ENCODE measurements around the gene FRG2.
"Not testable (repeated sequence)": the region's sequence is repeated elsewhere in the genome, so short reads cannot be mapped to it uniquely, and the experiment has no call there.

The FRG2 gene

GRCh38 chr4:190027156-190027555 lies at the start of gene FRG2:
FRG2 (minus strand) TSS chr4:190027256; CDS start chr4:190027204, 52 bp downstream.
- not testable (repeated sequence) for H3K9me3 Mint-ChIP-seq; H3K27ac Mint-ChIP-seq (ENCODE audit: low read depth); H3K4me3 Mint-ChIP-seq; H3K4me1 Mint-ChIP-seq; ATAC-seq (replicated peaks; ENCODE audit: extremely low read depth, poor library complexity, severe bottlenecking); DNase-seq (ENCODE audit: low spot score in 2 of 2); H3K27me3 Mint-ChIP-seq; H3K36me3 Mint-ChIP-seq (ENCODE audit: insufficient read depth)

GRCh38 chr4:190068351-190068750 lies 41.3 kb upstream of the FRG2 start:
- ATAC-seq (replicated peaks; ENCODE audit: extremely low read depth, poor library complexity, severe bottlenecking); H3K9me3 Mint-ChIP-seq; H3K36me3 Mint-ChIP-seq (ENCODE audit: insufficient read depth); DNase-seq (ENCODE audit: low spot score in 2 of 2); H3K27me3 Mint-ChIP-seq; H3K4me1 Mint-ChIP-seq; H3K4me3 Mint-ChIP-seq; H3K27ac Mint-ChIP-seq (ENCODE audit: low read depth): not testable (repeated sequence)

- H3K4me1 Mint-ChIP-seq; H3K36me3 Mint-ChIP-seq (ENCODE audit: insufficient read depth); ATAC-seq (replicated peaks; ENCODE audit: extremely low read depth, poor library complexity, severe bottlenecking); DNase-seq (ENCODE audit: low spot score in 2 of 2); H3K4me3 Mint-ChIP-seq; H3K27me3 Mint-ChIP-seq; H3K27ac Mint-ChIP-seq (ENCODE audit: low read depth); H3K9me3 Mint-ChIP-seq: not testable (repeated sequence)
These were observed 37.7 kb upstream of the FRG2 start for GRCh38 chr4:190064805-190065204.

- H3K4me3 Mint-ChIP-seq; DNase-seq (ENCODE audit: low spot score in 2 of 2); H3K4me1 Mint-ChIP-seq; ATAC-seq (replicated peaks; ENCODE audit: extremely low read depth, poor library complexity, severe bottlenecking); H3K9me3 Mint-ChIP-seq; H3K36me3 Mint-ChIP-seq (ENCODE audit: insufficient read depth); H3K27ac Mint-ChIP-seq (ENCODE audit: low read depth); H3K27me3 Mint-ChIP-seq: not testable (repeated sequence)
These were observed 37.3 kb upstream of the FRG2 start, which contains the start of gene DBET for GRCh38 chr4:190064342-190064741. DBET (plus strand) TSS chr4:190064502.

- DNase-seq (ENCODE audit: low spot score in 2 of 2); H3K4me1 Mint-ChIP-seq; H3K27ac Mint-ChIP-seq (ENCODE audit: low read depth); H3K4me3 Mint-ChIP-seq; H3K36me3 Mint-ChIP-seq (ENCODE audit: insufficient read depth); ATAC-seq (replicated peaks; ENCODE audit: extremely low read depth, poor library complexity, severe bottlenecking); H3K9me3 Mint-ChIP-seq; H3K27me3 Mint-ChIP-seq: not testable (repeated sequence)
These were observed 31.9 kb upstream of the FRG2 start for GRCh38 chr4:190058997-190059396.

- H3K9me3 Mint-ChIP-seq; H3K4me1 Mint-ChIP-seq; ATAC-seq (replicated peaks; ENCODE audit: extremely low read depth, poor library complexity, severe bottlenecking); H3K4me3 Mint-ChIP-seq; H3K27me3 Mint-ChIP-seq; H3K36me3 Mint-ChIP-seq (ENCODE audit: insufficient read depth); H3K27ac Mint-ChIP-seq (ENCODE audit: low read depth); DNase-seq (ENCODE audit: low spot score in 2 of 2): not testable (repeated sequence)
These were observed 22.6 kb upstream of the FRG2 start for GRCh38 chr4:190049378-190050239.

- not testable (repeated sequence) for ATAC-seq (replicated peaks; ENCODE audit: extremely low read depth, poor library complexity, severe bottlenecking); H3K9me3 Mint-ChIP-seq; H3K36me3 Mint-ChIP-seq (ENCODE audit: insufficient read depth); H3K27me3 Mint-ChIP-seq; H3K4me1 Mint-ChIP-seq; H3K27ac Mint-ChIP-seq (ENCODE audit: low read depth); H3K4me3 Mint-ChIP-seq; DNase-seq (ENCODE audit: low spot score in 2 of 2)
These were observed 20.6 kb upstream of the FRG2 start for GRCh38 chr4:190047627-190048026.

GRCh38 chr4:190040873-190041272 lies 13.8 kb upstream of the FRG2 start:
- H3K4me3 Mint-ChIP-seq; ATAC-seq (replicated peaks; ENCODE audit: extremely low read depth, poor library complexity, severe bottlenecking): not testable (repeated sequence)

GRCh38 chr4:190037704-190038388 lies 10.8 kb upstream of the FRG2 start:
- not testable (repeated sequence) for H3K4me3 Mint-ChIP-seq; H3K36me3 Mint-ChIP-seq (ENCODE audit: insufficient read depth); H3K9me3 Mint-ChIP-seq; H3K27ac Mint-ChIP-seq (ENCODE audit: low read depth); H3K4me1 Mint-ChIP-seq; DNase-seq (ENCODE audit: low spot score in 2 of 2); H3K27me3 Mint-ChIP-seq
- ATAC-seq (replicated peaks; ENCODE audit: extremely low read depth, poor library complexity, severe bottlenecking): peak; percentile 67

More at GRCh38 chr4:190040873-190041272, 13.8 kb upstream of the FRG2 start:
- not testable (repeated sequence) for H3K36me3 Mint-ChIP-seq (ENCODE audit: insufficient read depth); H3K9me3 Mint-ChIP-seq; H3K27me3 Mint-ChIP-seq; DNase-seq (ENCODE audit: low spot score in 2 of 2); H3K27ac Mint-ChIP-seq (ENCODE audit: low read depth); H3K4me1 Mint-ChIP-seq

GRCh38 chr4:190031264-190031663 lies 4.2 kb upstream of the FRG2 start:
- not testable (repeated sequence) for H3K27me3 Mint-ChIP-seq; ATAC-seq (replicated peaks; ENCODE audit: extremely low read depth, poor library complexity, severe bottlenecking); DNase-seq (ENCODE audit: low spot score in 2 of 2); H3K4me1 Mint-ChIP-seq; H3K4me3 Mint-ChIP-seq; H3K27ac Mint-ChIP-seq (ENCODE audit: low read depth); H3K36me3 Mint-ChIP-seq (ENCODE audit: insufficient read depth); H3K9me3 Mint-ChIP-seq

GRCh38 chr4:190022614-190023281 lies 4.3 kb downstream of the FRG2 start:
- H3K36me3 Mint-ChIP-seq (ENCODE audit: insufficient read depth): peaks cover 12% of the 10 kb centered on the region
- H3K4me3 Mint-ChIP-seq: peak overlapping the region; percentile 54
- not testable (repeated sequence) for H3K9me3 Mint-ChIP-seq; H3K27ac Mint-ChIP-seq (ENCODE audit: low read depth); DNase-seq (ENCODE audit: low spot score in 2 of 2)
- H3K27me3 Mint-ChIP-seq: peaks cover 37% of the 10 kb centered on the region
- peaks cover 25% of the 10 kb centered on the region for H3K4me1 Mint-ChIP-seq
- ATAC-seq (replicated peaks; ENCODE audit: extremely low read depth, poor library complexity, severe bottlenecking): peak; percentile 48

GRCh38 chr4:190021973-190022372 lies 5.1 kb downstream of the FRG2 start:
- H3K36me3 Mint-ChIP-seq (ENCODE audit: insufficient read depth): peaks cover 15% of the 10 kb centered on the region
- H3K27ac Mint-ChIP-seq (ENCODE audit: low read depth); DNase-seq (ENCODE audit: low spot score in 2 of 2); H3K4me3 Mint-ChIP-seq; H3K9me3 Mint-ChIP-seq; ATAC-seq (replicated peaks; ENCODE audit: extremely low read depth, poor library complexity, severe bottlenecking): not testable (repeated sequence)
- peaks cover 44% of the 10 kb centered on the region for H3K27me3 Mint-ChIP-seq
- H3K4me1 Mint-ChIP-seq: peaks cover 27% of the 10 kb centered on the region

All from central memory CD8-positive, alpha-beta T cell (primary cell).